Ascending aorta (tissue), 2 donors: ENCODE measurements around the gene SLC19A3. TPM values are rescaled to one million over a fixed set of nuclear protein-coding genes. Genes with fewer than 3 reads are reported as not detected.

Experiments used
- DNase-seq, 2 donors: peaks; one replicate each; pipeline ENCODE4 v3.0.0-alpha.2; 2019; ENCODE audit warnings: low spot score in 2 of 2
- H3K27ac ChIP-seq, 2 donors: fragments of 200-600 bp; sonication (generic); one replicate each; pipeline ENCODE4 v1.5.1; 2016 to 2017; ENCODE audit warnings: mild to moderate bottlenecking in 1 of 2
- H3K27me3 ChIP-seq: fragments of 200-600 bp; sonication (generic); one replicate; pipeline ENCODE4 v1.5.1; 2017
- H3K36me3 ChIP-seq, 2 donors: fragments of 200-600 bp; sonication (generic); one replicate each; pipeline ENCODE4 v1.5.1; 2016
- H3K4me1 ChIP-seq, 2 donors: fragments of 200-600 bp; sonication (generic); one replicate each; pipeline ENCODE4 v1.5.1; 2016 to 2017; ENCODE audit warnings: mild to moderate bottlenecking in 1 of 2
- H3K4me3 ChIP-seq, 2 donors: fragments of 200-600 bp; sonication (generic); one replicate each; pipeline ENCODE4 v1.5.1; 2016 to 2017; ENCODE audit warnings: mild to moderate bottlenecking in 1 of 2
- H3K9me3 ChIP-seq, 2 donors: fragments of 200-600 bp; sonication (generic); one replicate each; pipeline ENCODE4 v1.5.1; 2016
- CTCF ChIP-seq, 3 experiments: fragments of 200-600 bp in 2 of 3; fragments of 450-650 bp in 1 of 3; sonication (generic) in 2 of 3; IDR thresholded peaks; one replicate each; pipeline ENCODE4 v1.5.1; 2016 to 2019; ENCODE audit warnings: antibody characterized with exemption in 3 of 3, mild to moderate bottlenecking in 1 of 3, moderate library complexity in 1 of 3
- intact Hi-C: fragments of 100-400 bp; cut with DNase I; formaldehyde crosslinking; loops from one replicate; pipeline ENCODE4 v1.15.1; 2023
- total RNA-seq: library from RNA; depleted of rRNA; stranded (reverse); fragments of >200 nt; gene quantifications from one replicate; pipeline ENCODE4 v1.1.0, GENCODE V29; 2016

The SLC19A3 gene
- total RNA-seq, 1 donor from 2014 or later, result 16.5 TPM

DNA sequence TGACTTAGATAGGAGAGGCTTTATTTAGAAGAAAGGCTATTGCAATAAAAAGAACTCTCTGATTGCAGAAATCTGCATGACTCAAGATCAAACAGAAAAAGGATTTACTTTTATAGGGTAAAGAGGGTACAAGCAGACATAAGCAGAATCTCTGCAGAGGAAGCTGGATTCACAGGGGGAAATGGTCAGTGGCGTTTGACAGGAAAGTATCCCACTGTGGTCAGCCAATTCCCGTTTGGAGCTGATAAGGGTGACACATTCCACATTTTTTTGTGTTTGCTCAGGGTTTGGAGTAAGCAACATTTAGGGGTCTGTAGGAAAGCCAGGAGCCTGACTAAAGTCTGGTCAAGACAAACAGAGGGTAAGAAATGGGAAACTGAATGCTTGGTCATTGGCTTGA lies 75.2 kb downstream of the SLC19A3 start:
- Histone ChIP-seq H3K27me3 (no peaks in the 10 kb centered on the region), H3K36me3 (no peaks in the 10 kb centered on the region), H3K27ac (no peak overlapping the region), H3K4me3 (no peak overlapping the region), H3K9me3 (no peaks in the 10 kb centered on the region), H3K4me1 (no peaks in the 10 kb centered on the region)
- DNase-seq, result no peak
- TF ChIP-seq CTCF (IDR thresholded peaks at IDR 0.05), result no peak
- intact Hi-C loops, result no loop called here

DNA sequence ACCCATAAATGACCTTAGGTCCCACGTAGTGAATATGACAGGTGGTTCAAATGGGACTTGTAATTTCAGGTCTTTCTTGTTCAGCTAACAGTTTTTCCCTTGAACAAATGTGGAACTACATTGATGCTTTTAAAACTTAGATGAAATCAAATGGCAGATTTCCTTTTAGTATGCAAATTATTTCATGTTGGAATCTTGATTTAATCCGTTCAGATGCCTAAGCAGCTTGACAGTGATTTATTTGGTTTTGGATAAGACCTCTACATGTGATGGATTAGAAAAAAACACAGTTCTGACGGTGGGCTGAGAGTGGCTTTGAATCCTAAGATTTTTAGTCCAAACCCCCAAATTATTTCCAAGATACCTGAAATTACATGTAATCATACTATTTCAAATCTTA lies 83.6 kb downstream of the SLC19A3 start:
- Histone ChIP-seq H3K4me1 (no peaks in the 10 kb centered on the region), H3K27me3 (no peaks in the 10 kb centered on the region), H3K9me3 (no peaks in the 10 kb centered on the region), H3K27ac (no peak overlapping the region), H3K36me3 (no peaks in the 10 kb centered on the region), H3K4me3 (no peak overlapping the region)
- TF ChIP-seq CTCF (IDR thresholded peaks at IDR 0.05), result no peak
- intact Hi-C loops, result no loop called here
- DNase-seq, result no peak

Other genes with a start within 250 kb of the SLC19A3 start
- gene AGFG1, start 245.9 kb downstream of the SLC19A3 start, total RNA-seq, result 25.5 TPM
- not detected for gene SCYGR2, start 119.1 kb downstream of the SLC19A3 start, total RNA-seq
- not detected for gene SCYGR3, start 103.2 kb downstream of the SLC19A3 start, total RNA-seq
- not detected for gene SCYGR4, start 100.5 kb downstream of the SLC19A3 start, total RNA-seq
- gene SCYGR5, start 51.2 kb downstream of the SLC19A3 start, total RNA-seq, result not detected
- not detected for gene SCYGR6, start 6.7 kb upstream of the SLC19A3 start, total RNA-seq
- not detected for gene SCYGR7, start 10.3 kb upstream of the SLC19A3 start, total RNA-seq
- not detected for gene SCYGR8, start 27.9 kb upstream of the SLC19A3 start, total RNA-seq
- not detected for gene CCL20, start 95.8 kb upstream of the SLC19A3 start, total RNA-seq
- gene DAW1, start 153.6 kb upstream of the SLC19A3 start, total RNA-seq, result not detected